NCI-H2107 treated with DMSO at 0.1 percent for 48 hours (cell line): ENCODE results near the gene SST.

ENCODE experiments used
- DNase-seq: peaks from one replicate; lab custom pipeline; 2025; ENCODE audit not compliant: unreplicated experiment; lab: John Stamatoyannopoulos, UW

The SST gene

DNA sequence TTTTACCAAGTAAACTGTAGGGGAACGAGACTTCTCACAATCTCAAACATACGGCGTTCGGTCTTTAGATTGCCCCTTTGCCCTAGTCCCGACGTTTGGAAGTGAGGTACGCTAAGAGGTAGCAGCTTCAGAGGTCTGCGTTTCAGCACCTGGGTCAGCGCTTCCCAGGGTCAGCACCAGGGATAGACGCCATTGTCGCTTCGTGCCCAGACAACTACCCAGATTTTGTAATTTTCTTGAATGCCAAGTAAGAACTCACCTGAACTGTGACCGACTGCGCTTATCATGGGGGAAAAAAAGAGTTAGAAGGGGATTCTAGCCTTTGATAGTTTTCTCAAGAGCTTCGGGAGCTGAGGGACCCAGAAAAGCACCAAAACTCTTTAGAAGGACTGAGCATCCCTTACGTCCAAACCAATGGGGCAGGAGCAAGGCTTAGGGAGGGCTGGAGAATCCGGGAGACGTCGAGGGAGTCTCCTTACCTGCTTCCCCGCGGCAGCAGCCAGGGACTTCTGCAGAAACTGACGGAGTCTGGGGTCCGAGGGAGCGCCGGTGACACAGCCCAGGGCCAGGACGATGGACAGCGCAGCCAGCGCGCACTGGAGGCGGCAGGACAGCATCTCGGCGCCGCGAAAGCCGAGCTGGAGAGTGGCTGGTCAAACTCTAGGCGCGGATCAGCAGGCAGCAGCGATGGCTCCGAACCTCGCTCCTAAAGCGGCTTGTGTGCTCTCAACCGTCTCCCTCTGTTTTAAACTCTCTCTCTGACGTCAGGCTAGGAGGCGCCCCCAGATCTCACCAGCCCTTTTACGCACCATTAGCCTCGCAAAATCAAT is at the start of gene SST:
Gene SST (minus strand): TSS at position 720 of the 830 bp plus-strand sequence. CDS start 103 bp downstream, at position 617.
- no peak for DNase-seq

DNA sequence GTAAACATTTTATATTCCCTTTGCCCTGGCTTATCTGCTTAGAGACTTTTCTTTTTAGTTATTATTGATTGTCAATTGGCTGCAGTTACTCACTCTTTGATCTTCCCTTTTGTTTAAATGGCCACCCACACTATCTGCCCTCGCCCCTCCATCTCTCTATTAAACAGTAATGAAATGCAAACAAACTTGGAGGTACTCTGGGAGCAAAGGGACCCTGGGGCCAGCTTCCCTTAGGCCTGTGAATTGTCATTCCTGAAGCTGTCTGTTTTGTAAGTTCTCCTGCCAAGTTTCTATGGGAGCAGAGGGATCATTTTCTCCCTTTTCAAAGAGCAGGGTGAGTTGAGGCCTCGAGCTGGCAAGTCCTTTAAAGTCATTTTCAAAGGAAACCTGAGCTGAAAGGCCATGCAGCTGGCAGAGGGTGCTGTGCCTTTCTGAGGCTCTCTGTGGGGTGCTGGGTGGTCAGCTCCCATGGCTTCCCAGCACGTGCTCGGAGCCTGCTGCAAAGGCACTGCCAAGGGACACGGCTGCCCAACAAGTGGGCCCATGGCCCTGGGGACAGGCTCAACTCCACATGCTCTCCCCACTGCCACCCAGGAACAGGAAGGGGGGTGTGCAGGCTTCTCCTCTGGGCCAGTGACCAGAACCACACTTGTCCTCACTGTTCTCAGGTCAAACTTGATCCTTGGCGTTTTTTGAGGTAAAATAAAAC is 49.6 kb upstream of the SST start:
- DNase-seq: peak; percentile 95

DNA sequence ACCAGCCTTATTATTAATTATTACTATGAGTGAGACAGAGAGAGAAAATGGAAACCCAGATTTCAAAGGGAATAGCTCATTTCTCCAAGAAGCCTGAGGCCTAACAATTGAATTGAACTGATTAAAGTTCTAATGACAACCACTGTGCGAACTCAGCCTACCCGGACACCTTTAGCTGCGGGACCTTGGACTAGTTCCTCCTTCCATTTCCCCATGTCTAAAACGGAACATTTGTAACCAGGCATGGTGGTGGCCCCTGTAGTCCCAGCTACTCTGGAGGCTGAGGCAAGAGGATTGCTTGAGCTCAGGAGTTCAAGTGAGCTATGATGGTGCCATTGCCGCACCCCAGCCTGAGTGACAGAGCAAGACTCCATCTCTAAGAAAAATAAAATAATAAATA is 48.6 kb upstream of the SST start:
- no peak for DNase-seq

DNA sequence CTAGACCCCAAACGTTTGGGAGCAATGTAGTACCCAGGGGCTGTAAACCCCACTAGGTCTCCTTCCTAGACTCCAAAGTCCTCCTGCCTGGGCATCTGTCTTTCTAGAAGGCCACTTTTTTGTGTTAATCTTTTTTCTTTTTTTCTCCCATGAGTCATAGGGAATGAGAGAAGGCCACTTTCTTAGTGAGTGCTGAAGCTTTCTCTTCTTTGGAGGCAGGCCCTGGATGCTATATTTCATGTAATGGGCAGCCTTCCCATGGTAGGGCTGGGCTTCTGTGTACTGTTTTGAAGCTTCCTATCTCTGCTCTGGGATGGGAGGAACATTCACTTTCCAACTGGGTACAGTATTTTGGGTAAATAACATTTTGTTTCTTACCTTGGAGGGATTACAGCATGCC is 47.4 kb upstream of the SST start:
- DNase-seq: no peak

DNA sequence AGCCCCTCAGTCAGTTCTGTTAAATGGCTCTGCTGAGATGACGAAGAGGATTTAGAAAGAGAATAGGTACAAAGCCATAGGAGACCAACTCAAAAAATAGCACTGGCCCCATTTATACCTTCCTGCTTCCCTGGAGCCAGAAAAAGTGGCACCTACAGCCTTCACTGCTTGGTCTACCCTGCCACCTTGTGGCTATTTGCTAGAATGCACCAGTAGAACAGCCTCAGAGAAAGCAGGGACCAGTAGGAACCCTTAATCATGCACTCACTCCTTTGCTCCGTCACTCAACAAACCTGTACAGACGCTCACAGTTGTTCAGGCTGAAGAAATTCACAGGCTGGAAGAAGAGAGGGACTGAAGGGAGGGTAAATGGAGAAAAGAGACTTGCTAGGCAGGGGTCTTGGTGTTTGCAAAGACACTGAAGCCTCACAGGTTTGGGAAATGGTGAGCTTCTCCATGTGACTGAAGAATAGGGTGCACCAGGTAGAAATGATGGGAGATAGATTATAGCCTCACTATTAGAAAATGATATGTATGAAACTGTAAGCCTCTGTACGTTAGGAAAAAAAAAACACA is 44.3 kb upstream of the SST start:
- DNase-seq: peak; percentile 91

DNA sequence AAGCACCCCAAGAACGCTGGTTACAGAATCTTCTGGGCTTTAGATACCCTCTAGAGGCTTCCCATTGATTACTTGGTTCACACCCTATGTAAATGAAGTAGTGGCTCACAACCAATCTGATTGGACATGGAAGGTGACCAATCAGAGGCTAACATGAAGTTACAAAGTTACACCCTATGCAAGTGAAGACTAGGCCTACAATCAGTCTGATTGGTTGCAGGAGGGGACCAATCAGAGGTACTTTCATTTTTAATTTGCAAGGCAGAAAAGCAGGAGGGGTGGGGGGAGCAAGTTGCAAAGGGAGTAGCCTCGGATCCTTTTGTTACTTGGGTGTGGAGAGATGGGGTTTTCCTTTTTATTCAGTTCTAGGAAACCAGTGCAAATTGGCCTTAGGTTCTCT is 43.3 kb upstream of the SST start:
- no peak for DNase-seq

DNA sequence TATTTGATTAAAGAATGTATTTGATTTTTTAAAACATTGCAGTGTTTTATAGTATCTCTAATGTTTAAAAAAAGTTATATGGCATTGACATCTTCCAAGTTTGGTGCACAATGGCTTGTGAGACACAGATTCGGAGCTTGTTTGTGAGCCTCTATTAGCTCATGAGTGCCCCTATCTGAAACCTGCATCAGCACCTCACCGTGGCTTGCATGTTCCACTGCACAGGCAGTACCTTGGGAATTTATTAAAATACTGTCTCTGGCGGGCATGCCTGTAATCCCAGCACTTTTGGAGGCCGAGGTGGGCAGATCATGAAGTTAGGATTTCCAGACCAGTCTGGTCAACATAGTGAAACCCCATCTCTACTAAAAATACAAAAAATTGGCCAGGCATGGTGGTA is 39.0 kb upstream of the SST start:
- no peak for DNase-seq

DNA sequence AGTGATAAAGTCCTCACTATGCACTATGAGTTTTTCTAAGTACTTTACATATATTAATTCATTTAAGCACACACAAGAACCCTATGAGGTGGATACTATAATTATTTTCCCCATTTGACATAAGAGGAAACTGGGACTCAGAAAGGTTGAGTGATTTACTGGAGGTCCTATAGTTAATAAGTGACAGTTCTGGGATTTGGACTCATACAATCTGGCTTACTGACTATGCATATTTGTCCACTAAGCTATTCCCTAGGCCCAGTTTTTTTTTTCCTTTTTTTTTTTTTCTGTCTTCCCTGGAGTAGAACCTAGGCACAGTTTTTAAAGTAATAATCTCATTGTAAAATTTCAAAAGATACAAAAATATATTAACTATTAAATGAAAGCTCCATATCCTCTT is 38.5 kb upstream of the SST start:
- no peak for DNase-seq

DNA sequence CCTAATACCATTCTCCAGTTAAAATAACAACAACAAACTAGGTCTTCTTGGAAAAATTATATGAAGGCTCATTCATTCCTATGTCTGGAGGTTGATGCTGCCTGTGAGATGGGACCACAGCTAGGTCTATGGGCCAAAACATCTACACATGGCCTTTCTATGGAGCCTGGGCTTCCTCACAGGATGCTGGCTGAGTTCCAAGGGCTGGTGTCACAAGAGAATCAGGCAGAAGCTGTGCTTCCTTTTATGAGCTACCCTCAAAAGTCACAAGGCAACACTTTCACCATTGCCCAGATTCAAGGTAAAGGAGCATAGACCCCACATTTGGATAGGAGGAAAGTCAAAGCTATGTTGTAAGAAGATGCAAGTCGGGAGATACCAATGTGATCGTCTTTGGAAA is 36.8 kb upstream of the SST start:
- no peak for DNase-seq

DNA sequence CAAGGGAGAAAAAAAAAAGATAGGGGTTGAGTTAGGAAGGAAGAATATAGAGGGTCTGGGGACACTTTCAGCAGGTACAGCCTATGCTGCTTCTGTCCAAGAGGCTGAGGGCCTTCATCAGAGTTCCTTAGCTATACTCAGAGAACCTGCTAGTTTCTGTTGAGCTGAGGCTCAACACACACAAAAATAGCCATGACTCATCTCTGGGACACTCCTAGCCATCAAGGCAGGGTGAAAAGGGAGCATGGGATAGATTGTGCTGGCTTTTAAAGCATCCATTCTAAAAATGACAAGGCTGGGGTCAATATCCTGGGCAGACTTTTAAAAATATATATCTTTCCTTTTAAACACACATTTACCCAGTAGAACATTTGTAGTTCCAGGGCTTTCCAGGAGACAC is 35.0 kb upstream of the SST start:
- DNase-seq: no peak

DNA sequence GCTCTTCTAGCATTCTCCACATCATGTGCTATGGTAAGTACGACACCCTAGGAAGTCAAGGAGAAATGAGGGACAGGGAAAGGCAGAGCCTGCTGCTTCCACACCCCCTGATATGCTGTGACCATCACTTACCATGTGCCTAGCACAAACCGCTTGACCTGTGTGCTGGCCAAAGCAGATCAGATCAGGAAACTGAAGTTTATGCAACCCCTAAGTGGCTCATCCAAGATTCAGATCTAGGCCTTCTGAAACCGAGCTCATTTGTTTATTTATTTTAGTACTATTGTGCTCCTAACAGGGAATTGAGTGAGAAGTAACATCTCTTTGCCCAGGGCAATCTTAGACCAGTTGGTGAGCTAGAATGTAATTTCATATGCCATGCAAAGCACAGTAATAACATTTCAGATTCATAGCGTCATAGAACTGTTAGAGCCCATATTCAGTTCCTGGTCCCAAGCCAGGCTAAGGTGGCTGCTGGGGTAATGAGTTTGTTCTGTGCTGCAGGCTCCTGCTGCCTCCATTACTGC is 32.4 kb upstream of the SST start, which contains the start of gene RTP2:
Gene RTP2 (minus strand): TSS at position 51 of the 527 bp plus-strand sequence. CDS start 429 bp downstream, outside the sequence.
- DNase-seq: no peak

DNA sequence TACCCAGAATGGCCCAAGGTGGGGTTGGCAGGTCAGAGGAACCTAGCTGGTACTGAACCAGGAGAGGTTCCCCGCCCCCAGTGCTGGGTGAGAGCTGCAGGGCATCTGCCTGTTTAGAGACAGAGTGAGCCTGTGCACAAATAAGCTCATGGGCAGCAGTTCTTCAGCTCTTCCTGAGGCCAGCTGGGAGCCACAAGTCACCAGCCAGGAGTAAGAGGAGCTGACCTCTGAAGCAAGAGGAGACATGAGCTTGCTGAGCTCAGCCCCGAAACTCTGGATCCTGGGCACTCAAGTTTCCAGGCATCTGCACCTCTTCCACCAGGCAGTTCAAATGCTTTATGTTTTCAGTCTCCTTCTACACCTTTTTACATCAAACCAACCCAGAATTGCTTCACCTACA is 30.1 kb upstream of the SST start:
- no peak for DNase-seq

DNA sequence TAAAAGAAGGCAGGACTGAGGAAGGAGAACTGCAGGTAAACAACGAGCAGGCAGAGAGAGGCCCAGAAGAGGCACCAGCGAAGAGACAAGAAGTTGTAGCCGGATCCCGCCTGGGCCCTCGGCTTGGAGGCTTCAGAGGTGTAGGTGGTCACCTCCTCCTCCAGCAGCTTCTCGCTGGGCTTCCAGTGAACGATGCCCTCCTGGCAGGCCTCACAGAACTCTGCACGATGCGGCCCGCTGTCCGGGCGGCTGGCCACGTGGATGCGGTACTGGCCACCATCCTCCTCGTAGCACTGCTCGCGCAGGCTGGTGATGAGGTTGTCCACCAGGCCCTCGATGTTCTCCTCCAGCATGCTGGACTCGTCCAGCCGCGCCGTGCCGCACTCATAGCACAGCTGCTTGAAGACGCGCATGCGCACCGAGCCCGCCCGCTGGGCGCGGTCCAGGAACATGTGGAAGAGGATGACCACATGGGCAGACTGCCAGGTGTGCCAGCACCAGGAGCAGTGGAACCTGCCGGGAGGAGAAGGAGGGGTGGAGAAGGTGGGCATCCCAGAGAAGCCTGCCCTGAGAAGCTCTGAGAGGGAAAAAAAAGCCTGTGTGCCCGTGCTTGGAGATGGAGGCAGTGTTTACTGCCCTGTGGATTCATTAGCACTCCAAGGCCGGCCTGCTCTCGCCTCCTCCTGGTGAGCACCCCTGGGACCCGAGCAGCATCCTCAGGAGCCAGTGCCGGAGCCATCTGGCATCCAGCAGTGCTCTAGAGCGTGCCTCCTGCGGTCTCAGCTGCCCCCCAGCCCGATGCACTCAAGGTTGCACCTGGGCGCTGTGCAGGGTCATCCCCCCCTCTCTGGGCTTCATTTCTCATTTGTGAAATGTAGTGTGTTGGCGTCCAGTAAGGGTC is 28.6 kb upstream of the SST start:
- DNase-seq: no peak

DNA sequence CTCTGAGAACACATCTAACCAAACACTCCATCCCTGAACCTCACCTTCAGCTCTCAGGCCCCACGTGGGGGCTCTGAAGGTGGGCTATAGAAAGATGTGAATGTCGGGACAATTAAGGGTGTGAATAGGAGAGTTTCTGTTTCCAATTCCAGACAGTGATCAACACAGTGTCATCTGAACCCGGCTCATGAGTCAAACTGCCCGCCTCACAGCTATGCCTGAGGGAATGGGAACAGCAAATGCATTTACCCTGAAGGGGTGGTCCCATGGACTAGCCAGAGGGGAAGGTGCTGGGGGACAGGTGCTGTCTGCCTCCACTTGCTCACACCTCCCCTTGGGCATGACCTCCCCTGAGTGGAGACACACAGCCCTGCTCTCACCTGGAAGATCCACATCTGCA is 25.8 kb upstream of the SST start:
- DNase-seq: no peak

DNA sequence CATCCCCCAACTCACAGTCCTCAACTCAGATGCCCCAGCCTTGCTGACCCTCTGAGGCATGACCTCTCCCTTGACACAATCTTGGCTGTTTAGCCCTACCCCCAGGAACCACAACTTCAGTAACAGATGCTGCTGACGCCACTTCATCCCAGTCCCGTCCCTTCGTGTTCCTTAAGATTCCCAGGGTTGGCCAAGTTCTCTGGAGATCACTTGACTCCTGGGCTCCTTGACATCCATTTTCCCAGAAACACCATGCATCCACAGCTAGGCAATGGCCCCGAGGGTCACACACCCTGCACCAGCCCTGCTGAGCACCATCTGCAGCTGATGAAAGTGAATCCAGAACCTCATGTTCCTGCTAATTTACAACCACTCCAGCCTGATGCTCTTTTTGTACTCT is 25.3 kb upstream of the SST start:
- no peak for DNase-seq

DNA sequence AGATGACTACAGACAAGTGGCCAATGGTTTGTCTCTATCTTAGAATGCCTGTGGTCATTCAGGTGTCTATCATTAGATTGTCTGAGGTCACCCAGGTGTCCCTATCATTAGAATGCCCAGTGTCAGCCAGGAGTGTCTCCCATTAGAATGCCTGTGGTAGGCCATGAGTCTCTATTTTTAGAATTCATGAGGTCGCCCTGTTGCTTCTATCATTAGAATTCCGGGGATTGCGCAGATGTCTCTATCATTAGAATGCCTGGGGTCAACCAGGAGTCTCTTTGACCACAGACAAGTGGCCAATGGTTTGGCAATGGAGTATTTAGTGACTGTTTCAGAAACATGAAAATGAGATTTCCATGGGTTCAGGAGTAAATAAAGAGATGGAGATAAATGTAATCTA is 24.6 kb upstream of the SST start:
- DNase-seq: no peak

DNA sequence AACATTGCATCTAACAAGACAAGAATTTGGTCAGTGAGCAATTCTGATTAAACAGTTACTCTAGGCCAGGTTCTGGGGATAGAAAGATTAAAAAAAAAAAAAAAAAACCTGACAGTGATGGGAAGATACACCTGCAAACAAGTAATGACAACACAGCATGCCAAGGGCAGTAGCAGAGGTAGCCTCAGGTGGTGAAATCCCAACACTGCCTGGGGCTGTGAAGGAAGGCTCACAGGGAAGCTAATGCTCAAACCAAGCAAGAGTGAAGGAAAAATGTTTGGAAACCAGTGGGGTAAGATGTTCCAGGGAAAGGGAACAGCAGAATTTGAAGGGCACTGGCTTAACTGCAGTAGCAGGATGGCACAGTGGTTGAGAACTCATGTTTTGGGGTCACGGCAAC is 23.2 kb upstream of the SST start:
- DNase-seq: no peak

DNA sequence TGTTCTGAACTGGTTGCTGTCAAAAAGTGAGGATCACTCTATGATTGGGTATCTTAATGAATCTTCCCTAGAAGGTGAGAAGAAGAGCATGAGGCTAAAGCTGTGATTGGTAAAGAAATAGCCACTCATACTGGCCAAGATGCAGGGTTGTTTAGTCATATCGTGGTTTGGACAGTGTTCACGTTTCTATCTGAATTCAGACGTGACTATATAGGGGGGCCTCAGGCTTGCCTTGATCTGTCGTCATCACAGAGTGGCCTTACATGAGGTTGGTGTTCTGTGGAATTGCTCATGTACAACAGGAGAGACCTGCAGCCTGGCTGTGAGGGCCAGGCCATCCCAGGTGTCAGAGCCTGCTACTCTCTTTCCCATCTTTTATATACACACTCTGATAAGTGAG is 19.8 kb upstream of the SST start:
- no peak for DNase-seq

DNA sequence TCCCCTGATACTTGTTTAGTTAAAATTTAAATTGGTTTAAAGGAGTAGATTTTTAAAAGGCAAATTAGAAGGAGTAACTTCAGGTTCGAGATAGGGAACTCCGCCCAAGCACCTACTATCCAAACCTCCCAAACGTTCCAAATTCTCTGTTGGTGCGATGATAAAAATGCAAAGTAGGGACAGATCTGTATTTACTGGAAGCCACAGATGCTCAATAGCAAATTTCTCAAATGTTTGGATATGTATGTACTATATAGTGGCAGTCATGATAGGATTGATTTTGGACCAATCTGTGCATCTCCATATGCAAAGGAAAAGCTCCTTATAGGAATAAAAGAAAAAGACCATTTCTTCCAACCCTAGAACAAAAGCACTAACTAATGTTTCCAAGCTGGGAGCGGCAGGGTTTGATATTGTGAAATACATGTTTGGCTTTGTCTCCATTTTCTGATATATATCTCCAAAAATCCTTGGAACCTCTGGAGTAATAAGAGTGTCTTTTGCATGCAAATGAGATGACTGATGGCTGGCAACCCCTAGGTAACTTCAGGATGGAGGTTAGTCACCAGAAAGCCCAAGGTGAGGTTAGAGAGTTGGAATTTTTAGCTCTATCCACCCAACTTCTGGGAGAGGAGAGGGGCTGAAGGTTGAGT is 16.6 kb upstream of the SST start:
- DNase-seq: no peak

DNA sequence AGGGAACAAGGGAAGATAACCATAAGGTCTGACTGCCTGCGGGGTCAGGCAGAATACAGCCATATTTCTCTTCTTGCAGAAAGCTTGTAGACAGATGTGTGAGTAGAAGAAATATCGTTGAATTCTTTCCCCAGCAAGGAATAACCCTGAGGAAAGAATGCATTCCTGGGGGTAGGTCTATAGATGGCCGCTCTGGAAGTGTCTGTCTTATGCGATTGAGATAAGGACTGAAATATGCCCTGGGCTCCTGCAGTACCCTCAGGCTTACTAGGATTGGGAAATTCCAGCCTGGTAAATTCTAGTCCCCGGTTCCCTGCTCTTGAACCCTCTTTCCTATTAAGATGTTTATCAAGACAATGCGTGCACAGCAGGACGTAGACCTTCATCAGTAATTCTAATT is 15.8 kb upstream of the SST start:
- DNase-seq: no peak
